Central memory CD8-positive, alpha-beta T cell (primary cell): ENCODE results near the gene NUDT14.

Source experiments
- ATAC-seq: fragments of 150-1000 bp; cut with Tn5 transposase; replicated peaks from 2 replicates; pipeline ENCODE4 v1.10.0; 2022; ENCODE audit warnings: mild to moderate bottlenecking, moderate FRiP score, moderate number of reproducible peaks; ENCODE audit not compliant: poor library complexity, severe bottlenecking; ENCODE audit errors: extremely low read depth
- DNase-seq, 2 donors: peaks; one replicate each; pipeline ENCODE4 v3.0.0; 2021; ENCODE audit warnings: low spot score in 2 of 2
- H3K27ac Mint-ChIP-seq: one replicate; pipeline ENCODE4 v1.8.0; 2022; ENCODE audit warnings: low read depth, mild to moderate bottlenecking, moderate library complexity, mixed read lengths
- H3K27me3 Mint-ChIP-seq: one replicate; pipeline ENCODE4 v1.8.0; 2022; ENCODE audit warnings: mixed read lengths
- H3K36me3 Mint-ChIP-seq: one replicate; pipeline ENCODE4 v1.8.0; 2022; ENCODE audit warnings: mild to moderate bottlenecking, moderate library complexity, mixed read lengths; ENCODE audit not compliant: insufficient read depth
- H3K4me1 Mint-ChIP-seq: one replicate; pipeline ENCODE4 v1.8.0; 2022; ENCODE audit warnings: mixed read lengths
- H3K4me3 Mint-ChIP-seq: one replicate; pipeline ENCODE4 v1.8.0; 2022; ENCODE audit warnings: mild to moderate bottlenecking, moderate library complexity, mixed read lengths
- H3K9me3 Mint-ChIP-seq: one replicate; pipeline ENCODE4 v1.8.0; 2022; ENCODE audit warnings: mixed read lengths

The NUDT14 gene

DNA sequence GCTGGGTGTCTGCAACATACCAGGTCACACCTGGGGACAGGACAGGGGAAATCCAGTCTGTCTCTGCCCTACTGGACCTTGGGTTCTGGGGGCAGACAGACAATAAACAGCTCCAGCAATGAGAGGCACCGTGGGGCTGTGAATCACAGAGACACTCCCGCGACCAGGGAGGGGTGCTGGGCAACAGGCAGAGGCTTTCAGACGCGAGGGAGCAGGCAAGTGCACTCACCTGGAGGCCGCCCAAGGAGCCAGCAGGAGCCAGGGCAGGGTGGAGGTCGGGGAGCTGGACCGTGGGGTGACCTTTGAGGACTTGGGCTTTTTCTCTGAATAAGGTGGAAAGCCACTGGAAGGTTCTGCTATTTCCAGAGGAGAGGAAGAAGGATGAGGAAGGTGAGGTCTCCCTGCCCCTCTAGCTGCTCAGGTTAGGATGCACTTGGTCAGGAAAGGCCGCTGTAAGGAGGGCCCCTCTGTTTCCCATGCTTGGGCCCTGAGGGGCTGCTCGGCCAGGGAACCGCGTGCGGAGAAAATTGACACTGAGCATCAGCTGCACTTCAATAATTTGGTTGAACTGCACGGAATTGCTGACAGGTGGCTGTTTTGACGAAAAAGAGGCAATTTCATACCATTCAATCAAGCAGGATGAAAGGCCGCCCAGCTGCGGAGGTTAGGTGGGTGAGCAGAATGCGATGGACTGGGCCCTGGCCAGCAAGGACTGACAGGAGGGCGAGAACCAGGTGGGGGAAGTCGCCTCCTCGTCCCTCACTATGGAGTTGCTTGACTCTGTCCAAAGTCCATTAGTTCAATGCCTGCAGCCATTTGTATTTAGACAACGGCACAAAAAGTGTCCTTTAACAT, 54.8 kb downstream of the NUDT14 start:
- no peak for ATAC-seq
- peaks cover 7% of the 10 kb centered on the region for H3K9me3 Mint-ChIP-seq

DNA sequence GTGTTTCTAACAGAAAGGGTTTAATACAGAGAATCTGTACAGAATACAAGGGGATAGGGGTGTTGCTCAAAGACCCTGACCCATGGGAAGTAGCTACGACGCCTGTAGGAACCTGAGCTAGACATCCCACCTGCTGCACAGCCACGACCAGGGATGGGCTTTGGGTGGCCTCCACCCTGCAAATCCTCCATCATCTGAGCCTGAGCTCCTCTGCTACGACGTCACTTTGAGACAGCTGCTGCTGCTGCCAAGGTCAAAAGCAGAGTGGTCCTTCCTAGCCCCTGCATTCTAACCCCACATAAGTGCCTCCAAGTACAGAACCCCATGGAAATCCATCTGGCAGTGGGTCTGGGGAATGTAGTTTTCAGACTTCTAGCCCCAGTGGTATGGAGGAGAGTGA, 56.3 kb downstream of the NUDT14 start:
- no peak for ATAC-seq
- H3K4me3 Mint-ChIP-seq, result no peak overlapping the region
- H3K27ac Mint-ChIP-seq, result no peak overlapping the region

More for the DNA sequence above, 54.8 kb downstream of the NUDT14 start:
- peak in 1 of 2 donors; percentile 5 for DNase-seq
- H3K4me3 Mint-ChIP-seq, result no peak overlapping the region
- H3K4me1 Mint-ChIP-seq, result peaks cover 6% of the 10 kb centered on the region
- H3K27me3 Mint-ChIP-seq, result peaks cover 76% of the 10 kb centered on the region
- no peaks in the 10 kb centered on the region for H3K36me3 Mint-ChIP-seq
- H3K27ac Mint-ChIP-seq, result no peak overlapping the region

GRCh38 chr14:105123981-105124765, 56.9 kb downstream of the NUDT14 start:
- H3K27me3 Mint-ChIP-seq, result peaks cover 92% of the 10 kb centered on the region
- no peak overlapping the region for H3K27ac Mint-ChIP-seq
- H3K9me3 Mint-ChIP-seq, result peaks cover 15% of the 10 kb centered on the region
- H3K4me3 Mint-ChIP-seq, result no peak overlapping the region
- H3K36me3 Mint-ChIP-seq, result no peaks in the 10 kb centered on the region
- H3K4me1 Mint-ChIP-seq, result peaks cover 6% of the 10 kb centered on the region
- ATAC-seq, result no peak
- DNase-seq, result no peak

More for the DNA sequence above, 56.3 kb downstream of the NUDT14 start:
- Mint-ChIP-seq H3K36me3 (no peaks in the 10 kb centered on the region), H3K4me1 (peaks cover 6% of the 10 kb centered on the region), H3K27me3 (peaks cover 91% of the 10 kb centered on the region), H3K9me3 (peaks cover 15% of the 10 kb centered on the region)
- DNase-seq, result no peak

GRCh38 chr14:105123064-105123665, 57.9 kb downstream of the NUDT14 start:
- H3K36me3 Mint-ChIP-seq, result no peaks in the 10 kb centered on the region
- no peak for DNase-seq
- H3K4me3 Mint-ChIP-seq, result no peak overlapping the region
- H3K9me3 Mint-ChIP-seq, result peaks cover 15% of the 10 kb centered on the region
- H3K4me1 Mint-ChIP-seq, result peaks cover 6% of the 10 kb centered on the region
- H3K27me3 Mint-ChIP-seq, result peaks cover 97% of the 10 kb centered on the region
- no peak for ATAC-seq
- no peak overlapping the region for H3K27ac Mint-ChIP-seq
